Skeletal muscle satellite cell (primary cell): ENCODE data around the gene ZCCHC14.
"Not testable (repeated sequence)": the region's sequence is repeated elsewhere in the genome, so short reads cannot be mapped to it uniquely, and the experiment has no call there.

Experiments used
- H3K27me3 ChIP-seq: 2 replicates; pipeline ENCODE4 v1.7.0; 2013; ENCODE audit warnings: low read length; ENCODE audit not compliant: control insufficient read depth, insufficient read depth
- H3K36me3 ChIP-seq: 2 replicates; pipeline ENCODE4 v1.7.0; 2013; ENCODE audit warnings: mild to moderate bottlenecking, control low read depth, low read length; ENCODE audit not compliant: insufficient read depth
- H3K4me1 ChIP-seq: 2 replicates; pipeline ENCODE4 v1.7.0; 2013; ENCODE audit warnings: low read length; ENCODE audit not compliant: control insufficient read depth, insufficient read depth
- H3K4me2 ChIP-seq: 2 replicates; pipeline ENCODE4 v1.7.0; 2013; ENCODE audit warnings: mild to moderate bottlenecking, low read length
- H3K4me3 ChIP-seq: 2 replicates; pipeline ENCODE4 v1.7.0; 2013; ENCODE audit warnings: low read length
- H3K9ac ChIP-seq: 2 replicates; pipeline ENCODE4 v1.7.0; 2013; ENCODE audit warnings: mild to moderate bottlenecking, low read depth, low read length, moderate library complexity
- H3K9me3 ChIP-seq: replicated peaks from 2 replicates; pipeline ENCODE4 v1.7.0; 2013; ENCODE audit warnings: mild to moderate bottlenecking, control low read depth, low read length

Gene ZCCHC14

DNA sequence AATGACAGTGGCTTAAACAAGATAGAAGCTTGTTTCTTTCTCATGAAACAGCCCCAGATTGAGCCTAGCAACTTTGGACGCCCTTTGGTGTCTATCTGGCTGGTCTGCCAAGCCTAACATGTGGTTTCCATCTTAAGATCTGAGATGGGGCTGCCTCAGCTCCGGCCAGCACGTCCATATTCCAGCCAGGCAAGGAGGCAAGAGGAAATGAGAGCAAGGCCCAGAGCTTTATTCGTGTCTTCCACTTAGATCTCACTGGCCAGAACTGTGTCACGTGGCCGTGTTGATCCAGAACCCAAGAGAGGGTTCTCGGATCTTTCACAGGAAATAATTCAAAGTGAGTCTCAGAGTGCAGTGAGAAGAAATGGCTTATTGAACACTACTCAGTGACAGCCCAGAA is 28.9 kb upstream of the ZCCHC14 start:
- H3K27me3 ChIP-seq: peaks cover 16% of the 10 kb centered on the region
- H3K9ac ChIP-seq, H3K36me3 ChIP-seq, H3K4me2 ChIP-seq, H3K9me3 ChIP-seq, H3K4me3 ChIP-seq: not testable (repeated sequence)
- peaks cover 26% of the 10 kb centered on the region for H3K4me1 ChIP-seq

DNA sequence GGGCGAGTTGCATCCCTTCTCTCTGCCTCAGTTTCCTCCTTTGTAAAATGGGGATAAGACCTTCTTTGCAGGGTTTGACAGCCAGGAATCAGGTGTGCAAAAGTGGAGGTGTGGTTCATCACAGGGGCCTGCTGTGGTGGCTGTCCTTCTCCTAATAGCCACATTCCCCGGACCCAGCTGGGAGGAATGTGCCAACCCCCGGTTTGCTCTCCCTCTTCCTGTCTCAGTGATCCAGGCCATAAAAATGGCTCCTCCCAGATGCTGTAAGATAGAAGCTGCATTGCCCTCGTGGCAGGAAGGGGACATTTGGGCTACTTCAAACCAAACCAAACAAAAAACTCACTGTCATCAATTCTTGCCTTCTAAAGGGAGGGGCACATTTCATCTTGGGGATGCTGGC is 26.3 kb upstream of the ZCCHC14 start:
- not testable (repeated sequence) for H3K36me3 ChIP-seq, H3K27me3 ChIP-seq, H3K9me3 ChIP-seq
- H3K4me1 ChIP-seq: peaks cover 26% of the 10 kb centered on the region
- peak overlapping the region; percentile 69 for H3K4me2 ChIP-seq
- peak overlapping the region; percentile 53 for H3K9ac ChIP-seq
- peak overlapping the region; percentile 13 for H3K4me3 ChIP-seq

DNA sequence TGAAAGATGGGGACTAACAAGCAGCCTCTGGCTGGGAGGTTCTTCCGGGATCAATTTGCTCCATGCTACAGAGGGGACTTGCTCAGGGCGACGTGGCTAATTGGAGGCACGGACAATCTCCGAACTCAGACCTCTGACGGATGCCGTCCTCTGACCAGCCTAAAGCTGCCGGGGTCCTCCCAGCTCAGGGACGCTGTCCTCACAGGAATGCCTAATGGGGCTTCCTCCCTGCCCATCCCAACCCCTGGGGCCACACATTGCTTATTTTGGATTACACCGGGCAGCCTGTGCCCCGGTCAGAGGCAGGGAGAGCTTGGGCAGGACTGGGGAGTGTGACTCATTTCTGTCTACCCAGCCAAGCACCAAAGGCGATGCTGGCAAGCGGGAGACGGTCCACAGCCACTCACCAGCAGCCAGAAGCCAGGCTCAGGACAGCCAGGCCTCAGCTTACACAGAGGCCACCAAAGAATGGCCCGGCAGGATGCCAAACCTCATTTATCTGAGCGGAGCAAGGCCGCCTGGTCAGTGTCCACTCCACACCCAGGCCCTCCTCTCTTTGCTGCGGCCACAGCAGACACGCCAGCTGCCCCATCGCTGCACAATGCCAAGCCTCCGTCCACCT is 25.7 kb upstream of the ZCCHC14 start:
- not testable (repeated sequence) for H3K36me3 ChIP-seq, H3K27me3 ChIP-seq, H3K9me3 ChIP-seq
- Histone ChIP-seq H3K4me1 (peaks cover 26% of the 10 kb centered on the region), H3K9ac (peak overlapping the region; percentile 73), H3K4me2 (peak overlapping the region; percentile 80), H3K4me3 (peak overlapping the region; percentile 63)

GRCh38 chr16:87517610-87518429 is 25.0 kb upstream of the ZCCHC14 start:
- peaks cover 26% of the 10 kb centered on the region for H3K4me1 ChIP-seq
- H3K9me3 ChIP-seq, H3K36me3 ChIP-seq, H3K27me3 ChIP-seq: not testable (repeated sequence)
- H3K4me3 ChIP-seq: peak overlapping the region; percentile 63
- H3K9ac ChIP-seq: peak overlapping the region; percentile 73
- peak overlapping the region; percentile 80 for H3K4me2 ChIP-seq

GRCh38 chr16:87516361-87516760 is 23.5 kb upstream of the ZCCHC14 start:
- H3K9me3 ChIP-seq: no peaks in the 10 kb centered on the region
- H3K36me3 ChIP-seq: no peaks in the 10 kb centered on the region
- no peak overlapping the region for H3K9ac ChIP-seq
- no peaks in the 10 kb centered on the region for H3K27me3 ChIP-seq
- H3K4me2 ChIP-seq: no peak overlapping the region
- no peak overlapping the region for H3K4me3 ChIP-seq
- peaks cover 26% of the 10 kb centered on the region for H3K4me1 ChIP-seq

DNA sequence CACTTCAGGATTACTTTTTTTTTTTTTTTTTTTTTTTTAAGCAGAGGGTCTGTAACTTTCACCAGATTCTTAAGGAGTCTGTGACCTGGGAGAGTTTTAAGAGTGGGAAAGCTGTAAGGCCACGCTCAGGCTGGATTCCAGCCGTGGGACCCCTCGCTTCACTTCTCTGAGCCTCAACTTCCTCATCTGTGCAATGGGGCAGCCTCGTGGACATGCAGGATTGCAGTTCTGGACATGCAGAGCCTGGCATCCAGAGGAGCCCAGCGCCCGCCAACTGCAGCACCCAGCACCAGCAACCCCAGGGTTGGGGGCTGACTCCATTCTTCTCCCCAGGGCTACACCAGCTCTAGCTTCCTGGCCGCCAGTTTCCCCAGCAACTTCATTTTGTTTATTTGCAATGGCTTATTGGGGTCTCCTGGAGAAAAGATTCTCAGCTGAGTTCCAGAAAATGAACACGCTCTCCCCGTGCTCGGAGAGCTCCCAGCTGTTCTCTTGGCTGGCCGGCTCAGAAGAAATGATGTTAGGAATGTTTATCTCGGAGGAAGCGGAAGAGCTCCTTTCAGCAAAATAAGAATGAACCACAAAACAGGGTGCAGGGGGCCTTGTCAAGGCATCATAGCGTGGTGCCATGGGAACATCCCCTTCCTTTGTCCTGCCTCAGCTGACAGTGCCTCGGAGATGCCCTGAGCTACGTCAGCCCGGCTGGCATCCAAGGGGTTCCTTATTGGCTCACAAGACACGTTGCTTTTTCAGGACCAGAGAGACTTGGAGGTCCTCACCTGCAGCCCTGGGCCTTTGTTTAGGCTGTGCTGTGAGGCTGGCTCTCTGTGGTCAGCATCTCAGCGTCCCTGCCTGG is 22.9 kb upstream of the ZCCHC14 start:
- Histone ChIP-seq H3K4me2 (no peak overlapping the region), H3K4me3 (no peak overlapping the region)

GRCh38 chr16:87509778-87510177 is 17.0 kb upstream of the ZCCHC14 start:
- peaks cover 17% of the 10 kb centered on the region for H3K27me3 ChIP-seq
- not testable (repeated sequence) for H3K36me3 ChIP-seq, H3K9ac ChIP-seq

More for the DNA sequence above, 22.9 kb upstream of the ZCCHC14 start:
- Histone ChIP-seq H3K27me3 (no peaks in the 10 kb centered on the region), H3K9ac (no peak overlapping the region), H3K4me1 (peaks cover 26% of the 10 kb centered on the region), H3K9me3 (no peaks in the 10 kb centered on the region), H3K36me3 (no peaks in the 10 kb centered on the region)

GRCh38 chr16:87507351-87508069 is 14.7 kb upstream of the ZCCHC14 start:
- no peak overlapping the region for H3K4me2 ChIP-seq
- H3K27me3 ChIP-seq: peaks cover 17% of the 10 kb centered on the region
- no peaks in the 10 kb centered on the region for H3K9me3 ChIP-seq
- H3K4me3 ChIP-seq: no peak overlapping the region
- H3K4me1 ChIP-seq: no peaks in the 10 kb centered on the region
- no peaks in the 10 kb centered on the region for H3K36me3 ChIP-seq
- no peak overlapping the region for H3K9ac ChIP-seq

More at GRCh38 chr16:87509778-87510177, 17.0 kb upstream of the ZCCHC14 start:
- not testable (repeated sequence) for H3K4me2 ChIP-seq, H3K9me3 ChIP-seq, H3K4me3 ChIP-seq, H3K4me1 ChIP-seq

DNA sequence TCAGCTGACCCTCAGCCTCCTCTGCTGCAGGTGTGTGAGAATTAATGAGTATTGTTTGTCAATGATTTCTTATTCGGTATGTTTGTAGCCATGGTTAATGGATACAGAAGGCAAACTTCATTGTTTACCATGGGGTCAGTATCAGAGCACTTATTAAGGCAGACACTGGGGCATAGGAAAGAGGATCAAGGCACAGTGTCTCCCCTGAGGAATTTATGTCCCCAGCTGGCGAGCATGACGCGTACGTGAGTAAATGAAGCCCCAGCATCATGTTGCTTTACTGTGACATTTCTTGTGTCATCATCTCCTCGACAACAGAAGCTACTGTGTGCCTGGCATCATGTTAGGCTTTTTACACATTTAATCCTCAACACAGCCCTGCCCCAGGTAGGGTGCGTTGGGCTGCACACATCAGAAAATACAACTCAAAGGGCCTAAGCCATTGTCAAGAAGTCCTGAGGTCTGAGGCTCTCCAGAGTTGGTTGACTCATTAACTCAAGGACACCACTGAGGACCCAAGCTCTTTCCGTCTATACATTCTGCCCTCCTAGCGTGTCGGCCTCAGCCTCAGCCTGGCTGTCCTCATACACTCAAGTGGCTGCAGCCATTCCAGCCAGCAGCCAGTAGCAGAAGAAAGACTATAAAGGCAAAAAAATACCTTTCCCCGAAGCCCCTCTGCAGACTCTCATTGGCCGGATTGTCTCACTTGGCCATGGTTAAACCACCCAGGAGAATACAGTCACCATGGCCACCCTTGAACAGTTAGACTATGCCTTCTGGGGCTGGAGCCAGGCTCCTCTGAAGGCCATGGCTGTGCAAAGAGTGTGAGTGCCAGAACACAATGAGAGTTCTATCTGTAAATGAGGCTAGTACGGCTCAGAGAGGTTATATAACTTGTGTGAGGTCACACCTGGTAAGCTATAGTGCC is 13.9 kb upstream of the ZCCHC14 start:
- H3K4me3 ChIP-seq: no peak overlapping the region
- no peaks in the 10 kb centered on the region for H3K36me3 ChIP-seq
- no peak overlapping the region for H3K9ac ChIP-seq
- H3K27me3 ChIP-seq: peaks cover 17% of the 10 kb centered on the region
- no peaks in the 10 kb centered on the region for H3K4me1 ChIP-seq
- H3K9me3 ChIP-seq: no peaks in the 10 kb centered on the region
- H3K4me2 ChIP-seq: no peak overlapping the region

GRCh38 chr16:87505834-87506233 is 13.0 kb upstream of the ZCCHC14 start:
- H3K9ac ChIP-seq: no peak overlapping the region
- no peak overlapping the region for H3K4me3 ChIP-seq
- H3K4me1 ChIP-seq: no peaks in the 10 kb centered on the region
- peaks cover 17% of the 10 kb centered on the region for H3K27me3 ChIP-seq
- no peak overlapping the region for H3K4me2 ChIP-seq
- no peaks in the 10 kb centered on the region for H3K36me3 ChIP-seq
- no peaks in the 10 kb centered on the region for H3K9me3 ChIP-seq
